GM12878 (cell line): Measurements from ENCODE around the gene BMP7. TPM values are rescaled to one million over a fixed set of nuclear protein-coding genes. Genes with fewer than 3 reads are reported as not detected.
A peak's percentile ranks its signal among the peaks of the same experiment; 100 is the strongest.

Experiments
- ATAC-seq: fragments of 200-7000 bp; cut with Tn5 transposase; 3 replicates; pipeline ENCODE4 v1.9.1; 2020; ENCODE audit warnings: mild to moderate bottlenecking, moderate library complexity
- BruUV-seq: library from RNA; stranded (reverse); fragments of 400-500 nt; replicated peaks from 2 replicates; lab custom pipeline; 2021; lab: Mats Ljungman, UMichigan
- CTCF ChIA-PET: fragments of 300-600 bp; sonication (Branson Sonifier 250); formaldehyde crosslinking; extraction: SDS; loops from one replicate; lab custom pipeline; 2021; ENCODE audit warnings: inconsistent platforms; lab: Yijun Ruan, JAX
- POLR2A ChIA-PET: fragments of 350-600 bp; formaldehyde crosslinking; extraction: SDS; loops from one replicate; lab custom pipeline; 2021; ENCODE audit warnings: inconsistent platforms; lab: Charles Lee
- RAD21 ChIA-PET: fragments of 300-600 bp; sonication (Branson Sonifier 250); formaldehyde crosslinking; loops from one replicate; lab custom pipeline; 2023; ENCODE audit warnings: antibody characterized with exemption; ENCODE audit not compliant: unreplicated experiment; lab: Charles Lee
- SMC1A ChIA-PET: fragments of 300-600 bp; sonication (Branson Sonifier 250); formaldehyde crosslinking; loops from one replicate; lab custom pipeline; 2023; ENCODE audit not compliant: unreplicated experiment, uncharacterized antibody; lab: Charles Lee
- DNase-seq: peaks from one replicate; pipeline ENCODE4 v3.0.0-alpha.2; 2011; ENCODE audit warnings: low read depth, low spot score
- FAIRE-seq: peaks from 3 replicates; lab custom pipeline; 2011; peaks lifted over from hg19 to GRCh38; lab: Jason Lieb, UNC
- H2AFZ ChIP-seq: 2 replicates; pipeline ENCODE4 v1.6.0; 2011; ENCODE audit warnings: low read depth, low read length, control low read depth; ENCODE audit not compliant: control insufficient read depth
- H3K27ac ChIP-seq: 2 replicates; pipeline ENCODE4 v1.5.1; 2011; ENCODE audit warnings: control low read depth; ENCODE audit not compliant: control insufficient read depth, insufficient read depth
- H3K27me3 ChIP-seq, 2 experiments: replicated peaks in 1 of 2; 2 replicates each; pipeline versions ENCODE4 v1.6.0 to v1.6.1; 2011; ENCODE audit warnings: low read length in 1 of 2; ENCODE audit not compliant: control insufficient read depth in 2 of 2, insufficient read depth in 2 of 2
- H3K36me3 ChIP-seq, 2 experiments: 2 replicates each; pipeline ENCODE4 v1.5.1; 2011; ENCODE audit warnings: low read length in 1 of 2; ENCODE audit not compliant: control insufficient read depth in 2 of 2, insufficient read depth in 2 of 2
- H3K4me1 ChIP-seq: 2 replicates; pipeline ENCODE4 v1.6.1; 2011; ENCODE audit warnings: mild to moderate bottlenecking, low read length, moderate library complexity, mixed read lengths; ENCODE audit not compliant: control insufficient read depth, insufficient read depth
- H3K4me2 ChIP-seq: 2 replicates; pipeline ENCODE4 v1.6.0; 2011; ENCODE audit warnings: control low read depth; ENCODE audit not compliant: control insufficient read depth, insufficient read depth
- H3K4me3 ChIP-seq: fragments of 200-600 bp; sonication (generic); 2 replicates; pipeline ENCODE4 v1.5.1; 2016
- H3K79me2 ChIP-seq: 2 replicates; pipeline ENCODE4 v1.6.0; 2011; ENCODE audit warnings: low read length; ENCODE audit not compliant: control insufficient read depth, insufficient read depth
- H3K9ac ChIP-seq: 2 replicates; pipeline ENCODE4 v1.8.0; 2011; ENCODE audit warnings: low read length, control low read depth, mixed read lengths; ENCODE audit not compliant: control insufficient read depth, insufficient read depth
- H3K9me3 ChIP-seq: replicated peaks from 3 replicates; pipeline ENCODE4 v1.5.1; 2011; ENCODE audit warnings: mild to moderate bottlenecking, low read length; ENCODE audit not compliant: control insufficient read depth, insufficient read depth
- H4K20me1 ChIP-seq: 2 replicates; pipeline ENCODE4 v1.6.0; 2011; ENCODE audit not compliant: control insufficient read depth, insufficient read depth
- CEBPB ChIP-seq, 2 experiments: fragments of 150-350 bp in 1 of 2; IDR thresholded peaks; 2 replicates each; pipeline ENCODE4 v1.6.1; 2012 to 2014; ENCODE audit warnings: low read depth in 2 of 2, low read length in 2 of 2, borderline replicate concordance in 1 of 2, inconsistent platforms in 1 of 2
- CHD2 ChIP-seq: IDR thresholded peaks from 2 replicates; pipeline ENCODE4 v1.6.1; 2011; ENCODE audit warnings: low read depth, low read length, improper control_type of control experiment, borderline replicate concordance
- ETV6 ChIP-seq, 2 experiments: fragments of 450-650 bp in 1 of 2; IDR thresholded peaks in 1 of 2; conservative IDR thresholded peaks in 1 of 2; 2 replicates each; pipeline ENCODE4 v1.6.1; 2014; ENCODE audit warnings: antibody characterized with exemption in 1 of 2, borderline replicate concordance in 1 of 2, low read depth in 1 of 2, mild to moderate bottlenecking in 1 of 2, moderate library complexity in 1 of 2
- JUND ChIP-seq: IDR thresholded peaks from 2 replicates; pipeline ENCODE4 v1.6.1; 2012; ENCODE audit warnings: low read depth, mild to moderate bottlenecking, low read length, improper control_type of control experiment, moderate library complexity
- PAX8 ChIP-seq: fragments of 450-650 bp; IDR thresholded peaks from 2 replicates; pipeline ENCODE4 v1.6.1; 2017; ENCODE audit warnings: mild to moderate bottlenecking, moderate library complexity
- RUNX3 ChIP-seq: IDR thresholded peaks from 2 replicates; pipeline ENCODE4 v1.6.1; 2012; ENCODE audit warnings: low read length, inconsistent platforms
- SIX5 ChIP-seq: IDR thresholded peaks from 2 replicates; pipeline ENCODE4 v1.6.1; 2011; ENCODE audit warnings: mild to moderate bottlenecking, low read depth, low read length, moderate library complexity; ENCODE audit not compliant: severe bottlenecking
- SREBF1 ChIP-seq: IDR thresholded peaks from 2 replicates; pipeline ENCODE4 v1.6.1; 2012; ENCODE audit warnings: mild to moderate bottlenecking, low read length
- ZNF274 ChIP-seq: IDR thresholded peaks from one replicate; pipeline ENCODE4 v1.8.0; 2011; ENCODE audit not compliant: insufficient read length, insufficient read depth
- WGBS: methylation state at CpG from one replicate; pipeline ENCODE4 v1.1.6; 2016; ENCODE audit warnings: low lambda C conversion rate; ENCODE audit not compliant: insufficient replicate concordance, insufficient coverage; ENCODE audit errors: missing lambda C conversion rate; 5-methylcytosine and 5-hydroxymethylcytosine counted together
- in situ Hi-C: fragments of 300-500 bp; cut with MboI; formaldehyde crosslinking; loops from 9 replicates; pipeline ENCODE4 v1.14.3; 2018; ENCODE audit warnings: mixed read lengths
- intact Hi-C: fragments of 100-400 bp; cut with micrococcal nuclease; formaldehyde crosslinking; loops from one replicate; pipeline ENCODE4 v1.14.2; 2022; ENCODE audit not compliant: unreplicated experiment
- polyA plus RNA-seq, 11 experiments: library from polyadenylated mRNA; depleted of rRNA in 4 of 11; unstranded in 6 of 11; stranded (reverse) in 5 of 11; fragments of >200 nt; fragmentation: Nextera tagmentation in 4 of 11; fragmentation: Illumina TruSeq in 1 of 11; extraction: Ambion mirVana in 4 of 11; extraction: Trizol in 1 of 11; gene quantifications; 1 replicate in 1 of 11; 2 replicates in 10 of 11; pipeline versions ENCODE4 v1.2.1 to v1.2.3, GENCODE V29; 2011 to 2016; ENCODE audit warnings: inconsistent platforms in 2 of 11, missing spikeins in 2 of 11, low read depth in 1 of 11
- total RNA-seq, 4 experiments: library from RNA; depleted of rRNA in 3 of 4; stranded (reverse); fragments of >200 nt in 3 of 4; fragmentation: Illumina TruSeq in 1 of 4; extraction: Trizol in 1 of 4; gene quantifications; 2 replicates each; pipeline versions ENCODE4 v1.2.1 to v1.2.3, GENCODE V29; 2013 to 2021

Gene BMP7
- total and polyA plus RNA-seq, 10 of the 15 experiments (the other 5 are each of a cell fraction or from before 2014, with no cell fraction given) = 0.18 to 0.51 (median 0.28) TPM; not detected in 7

- no peak overlapping the region for H3K4me3 ChIP-seq
- H3K27me3 ChIP-seq = no peaks in the 10 kb centered on the region; a peak in 2 of 4 replicates
- WGBS = 61% methylated on average over 19 of the region's 19 CpGs
- RAD21 ChIA-PET = no interaction called here
- no peak overlapping the region for H3K9ac ChIP-seq
- no peaks in the 10 kb centered on the region for H3K79me2 ChIP-seq
- no peaks in the 10 kb centered on the region for H3K36me3 ChIP-seq
- CTCF ChIA-PET = no interaction called here
- intact Hi-C loops (no loop called here), in situ Hi-C loops (no loop called here)
- POLR2A ChIA-PET = no interaction called here
- FAIRE-seq (no peak), ATAC-seq (no peak), DNase-seq (no peak)
- TF ChIP-seq SIX5 (no peak), ETV6 (conservative IDR thresholded peaks at IDR 0.05 in 1 of 2, IDR thresholded peaks at IDR 0.05 in 1 of 2; ENCODE audit: borderline replicate concordance in 1 of 2, low read depth in 1 of 2) (0 out of 4 replicates have a peak, but pooled peaks of 1 of the 2 experiments have one; percentile 91), CEBPB (IDR thresholded peaks at IDR 0.05; ENCODE audit: borderline replicate concordance in 1 of 2, low read depth in 2 of 2, low read length in 2 of 2) (no peak), ZNF274 (no peak), RUNX3 (no peak), SREBF1 (no peak), PAX8 (no peak), CHD2 (no peak), JUND (no peak)
- H3K9me3 ChIP-seq = no peaks in the 10 kb centered on the region
- H4K20me1 ChIP-seq = no peaks in the 10 kb centered on the region
- H3K4me2 ChIP-seq = no peak overlapping the region
- peaks cover 3% of the 10 kb centered on the region for H3K4me1 ChIP-seq
- SMC1A ChIA-PET = no interaction called here
- no peak overlapping the region for H3K27ac ChIP-seq
- H2AFZ ChIP-seq = no peak overlapping the region
- BruUV-seq = no TSS peak
These were observed 88.7 kb downstream of the BMP7 start for GRCh38 chr20:57177636-57178280.
